ENCODE measurements around the gene MBTPS2.

DNA sequence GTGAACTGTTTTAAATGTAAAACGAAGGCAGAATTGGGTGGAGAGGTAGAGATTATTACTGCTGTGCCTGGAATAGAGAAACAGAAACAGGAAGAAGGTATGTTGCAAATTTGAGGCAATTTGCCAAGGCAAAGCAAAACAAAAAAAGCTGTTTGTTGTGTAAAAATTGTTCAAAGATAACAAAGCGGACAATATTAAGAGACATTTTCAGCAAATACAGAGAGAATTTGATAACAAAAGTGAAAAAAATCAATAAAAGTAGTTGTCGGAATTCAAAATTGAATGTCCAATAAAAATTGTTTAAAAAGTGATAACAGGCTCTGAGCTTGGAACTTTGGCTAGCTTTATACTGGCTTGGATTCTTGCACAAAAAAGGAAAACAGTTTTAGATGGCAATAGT is 86.7 kb downstream of the MBTPS2 start:
- TF ChIP-seq EZH2 (IDR thresholded peaks at IDR 0.05; ENCODE audit: borderline replicate concordance, low read depth, low read length, severe bottlenecking): no peak
- TF ChIP-seq, protein P1, sequence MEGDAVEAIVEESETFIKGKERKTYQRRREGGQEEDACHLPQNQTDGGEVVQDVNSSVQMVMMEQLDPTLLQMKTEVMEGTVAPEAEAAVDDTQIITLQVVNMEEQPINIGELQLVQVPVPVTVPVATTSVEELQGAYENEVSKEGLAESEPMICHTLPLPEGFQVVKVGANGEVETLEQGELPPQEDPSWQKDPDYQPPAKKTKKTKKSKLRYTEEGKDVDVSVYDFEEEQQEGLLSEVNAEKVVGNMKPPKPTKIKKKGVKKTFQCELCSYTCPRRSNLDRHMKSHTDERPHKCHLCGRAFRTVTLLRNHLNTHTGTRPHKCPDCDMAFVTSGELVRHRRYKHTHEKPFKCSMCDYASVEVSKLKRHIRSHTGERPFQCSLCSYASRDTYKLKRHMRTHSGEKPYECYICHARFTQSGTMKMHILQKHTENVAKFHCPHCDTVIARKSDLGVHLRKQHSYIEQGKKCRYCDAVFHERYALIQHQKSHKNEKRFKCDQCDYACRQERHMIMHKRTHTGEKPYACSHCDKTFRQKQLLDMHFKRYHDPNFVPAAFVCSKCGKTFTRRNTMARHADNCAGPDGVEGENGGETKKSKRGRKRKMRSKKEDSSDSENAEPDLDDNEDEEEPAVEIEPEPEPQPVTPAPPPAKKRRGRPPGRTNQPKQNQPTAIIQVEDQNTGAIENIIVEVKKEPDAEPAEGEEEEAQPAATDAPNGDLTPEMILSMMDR (IDR thresholded peaks at IDR 0.05; ENCODE audit: borderline replicate concordance, extremely low read depth, low read length, poor library complexity, severe bottlenecking): no peak
